CD4-positive, alpha-beta T cell treated with Interleukin-17A for 4 hours (primary cell): ENCODE measurements around the gene MACROD2.
"Not testable (repeated sequence)": the region's sequence is repeated elsewhere in the genome, so short reads cannot be mapped to it uniquely, and the experiment has no call there.

Experiments
- DNase-seq: peaks from one replicate; pipeline ENCODE4 v3.0.0-alpha.2; 2020; ENCODE audit warnings: mixed read lengths

MACROD2 gene

GRCh38 chr20:13995086-13995665 is at the start of gene MACROD2:
MACROD2 (plus strand) TSS chr20:13995516.
- DNase-seq = peak; percentile 19

- DNase-seq = no peak
These were observed 47.6 kb upstream of the MACROD2 start for GRCh38 chr20:13947719-13948118.

GRCh38 chr20:13953227-13953626 is 42.1 kb upstream of the MACROD2 start:
- DNase-seq = no peak

GRCh38 chr20:13960119-13960518 is 35.2 kb upstream of the MACROD2 start:
- no peak for DNase-seq

- no peak for DNase-seq
These were observed 34.8 kb upstream of the MACROD2 start for GRCh38 chr20:13960525-13960924.

GRCh38 chr20:13984211-13984610 is 11.1 kb upstream of the MACROD2 start:
- DNase-seq = no peak

- no peak for DNase-seq
These were observed 4.9 kb upstream of the MACROD2 start, which contains the start of gene SEL1L2 for GRCh38 chr20:13990465-13990864. SEL1L2 (minus strand) TSS chr20:13990614; CDS start chr20:13990534, 80 bp downstream.

GRCh38 chr20:13991311-13991710 is 4.0 kb upstream of the MACROD2 start:
- no peak for DNase-seq

- DNase-seq = not testable (repeated sequence)
These were observed 3.4 kb upstream of the MACROD2 start for GRCh38 chr20:13991955-13992354.

GRCh38 chr20:13995841-13996240 is 525 bp downstream of the MACROD2 start:
- no peak for DNase-seq

- DNase-seq = no peak
These were observed 949 bp downstream of the MACROD2 start for GRCh38 chr20:13996265-13996664.

- DNase-seq = no peak
These were observed 5.6 kb downstream of the MACROD2 start for GRCh38 chr20:14000917-14001316.

GRCh38 chr20:14005996-14006395 is 10.7 kb downstream of the MACROD2 start:
- no peak for DNase-seq

- DNase-seq = no peak
These were observed 13.9 kb downstream of the MACROD2 start for GRCh38 chr20:14009208-14009607.

- DNase-seq = no peak
These were observed 17.4 kb downstream of the MACROD2 start for GRCh38 chr20:14012671-14013070.

GRCh38 chr20:14030991-14031390 is 35.7 kb downstream of the MACROD2 start:
- DNase-seq = no peak

- DNase-seq = no peak
These were observed 38.0 kb downstream of the MACROD2 start for GRCh38 chr20:14033310-14033709.

- DNase-seq = no peak
These were observed 41.3 kb downstream of the MACROD2 start for GRCh38 chr20:14036567-14036966.

- not testable (repeated sequence) for DNase-seq
These were observed 49.5 kb downstream of the MACROD2 start for GRCh38 chr20:14044712-14045276.

GRCh38 chr20:14046534-14046933 is 51.2 kb downstream of the MACROD2 start:
- no peak for DNase-seq

- DNase-seq = no peak
These were observed 53.8 kb downstream of the MACROD2 start for GRCh38 chr20:14049111-14049510.

GRCh38 chr20:14051454-14051853 is 56.1 kb downstream of the MACROD2 start:
- DNase-seq = no peak

GRCh38 chr20:14055127-14055742 is 59.9 kb downstream of the MACROD2 start:
- no peak for DNase-seq

GRCh38 chr20:14062171-14062570 is 66.9 kb downstream of the MACROD2 start:
- no peak for DNase-seq
